ENCODE results near the gene WDR90.

Gene WDR90

DNA sequence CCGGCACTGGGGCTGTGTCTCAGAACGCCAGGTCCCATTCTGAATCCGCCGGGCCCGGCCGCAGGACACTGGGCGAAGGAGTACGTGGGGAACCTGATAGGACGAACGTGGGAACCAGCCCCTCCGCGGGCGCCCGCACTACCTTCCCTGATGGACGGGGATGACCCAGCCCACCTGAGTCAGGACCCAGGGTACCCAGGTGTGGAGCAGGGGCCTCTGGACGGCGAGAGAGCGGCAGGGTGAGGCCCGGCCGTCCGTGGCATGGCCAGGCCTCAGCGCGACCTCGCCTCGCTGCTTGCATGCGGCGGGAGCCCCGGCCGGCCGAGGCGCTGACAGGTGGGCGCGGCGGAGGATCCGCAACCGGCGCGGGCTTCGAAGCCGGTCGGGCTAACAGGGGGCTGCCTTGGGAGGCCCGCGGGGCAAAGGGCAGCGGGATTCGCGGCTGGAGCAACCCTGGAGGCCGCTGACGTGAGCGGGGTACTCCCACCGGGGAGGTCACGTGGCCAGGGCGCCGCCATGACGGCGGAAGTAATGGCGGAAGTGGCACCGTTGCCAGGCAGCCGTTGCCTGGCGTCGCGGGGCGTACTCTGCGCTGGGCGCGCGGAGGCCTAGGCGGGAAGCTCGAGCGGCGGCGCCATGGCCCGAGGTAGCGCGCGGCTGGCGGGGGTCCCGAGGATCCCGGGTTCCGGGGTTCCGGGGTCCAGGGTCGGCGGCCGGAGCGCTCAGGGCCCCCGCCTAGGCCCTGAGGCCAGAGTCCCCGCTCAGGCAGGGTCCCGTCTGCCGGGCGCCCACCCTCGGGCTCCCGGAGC, at the start of gene WDR90:
WDR90 (plus strand) TSS at position 585 of the 809 bp plus-strand sequence; CDS start at position 637, 52 bp downstream.
- H4K20me1 ChIP-seq, result peaks cover 14 to 69% (median 37%) of the 10 kb centered on the region in 11 experiments; a peak in 19 of 22 replicates
- H3K4me3 ChIP-seq, result peak within 1 kb of the TSS; percentile 57 to 95 (median 84)
- peaks cover 46 to 67% (median 56%) of the 10 kb centered on the region in 10 experiments for H3K4me1 ChIP-seq
- peak within 1 kb of the TSS; percentile 79 to 91 (median 86) for H3K27ac ChIP-seq
- peaks cover 0 to 68% (median 41%) of the 10 kb centered on the region in 11 experiments; a peak in 19 of 22 replicates for H3K36me3 ChIP-seq
- H3K4me2 ChIP-seq, result peak within 1 kb of the TSS; percentile 86 to 99 (median 95)
- peak within 1 kb of the TSS; percentile 86 to 95 (median 91) for H3K9ac ChIP-seq
- H3K9me3 ChIP-seq (replicated peaks in 1 of 11), result no peaks in the 10 kb centered on the region
- TF ChIP-seq Cebpa-rat (IDR thresholded peaks at IDR 0.05), result no peak
- no peaks in the 10 kb centered on the region for H3K27me3 ChIP-seq

DNA sequence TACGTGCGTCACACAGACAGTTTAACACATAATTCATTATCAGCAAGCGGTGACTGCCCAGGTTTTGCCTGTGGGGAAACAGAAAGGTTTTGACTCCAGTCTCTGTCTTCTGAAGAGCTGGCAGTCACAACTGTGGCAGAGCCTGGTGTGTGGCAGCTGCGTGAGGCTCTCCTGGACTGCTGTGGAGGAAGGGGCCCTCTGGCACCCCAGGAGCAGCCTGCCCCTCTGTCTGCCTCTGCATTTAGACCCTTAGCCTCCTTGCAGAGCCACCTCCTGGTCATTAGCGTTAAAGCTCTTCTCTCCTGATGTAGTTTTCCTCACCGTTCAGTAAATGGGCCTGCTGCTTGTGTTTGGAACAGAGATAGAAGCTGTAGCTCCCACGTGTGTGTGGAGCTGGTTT, 48.4 kb upstream of the WDR90 start:
- Histone ChIP-seq H3K4me1 (peaks cover 8 to 25% (median 15%) of the 10 kb centered on the region in 10 experiments), H3K27me3 (no peaks in the 10 kb centered on the region)
- TF ChIP-seq Cebpa-rat (IDR thresholded peaks at IDR 0.05), result no peak

DNA sequence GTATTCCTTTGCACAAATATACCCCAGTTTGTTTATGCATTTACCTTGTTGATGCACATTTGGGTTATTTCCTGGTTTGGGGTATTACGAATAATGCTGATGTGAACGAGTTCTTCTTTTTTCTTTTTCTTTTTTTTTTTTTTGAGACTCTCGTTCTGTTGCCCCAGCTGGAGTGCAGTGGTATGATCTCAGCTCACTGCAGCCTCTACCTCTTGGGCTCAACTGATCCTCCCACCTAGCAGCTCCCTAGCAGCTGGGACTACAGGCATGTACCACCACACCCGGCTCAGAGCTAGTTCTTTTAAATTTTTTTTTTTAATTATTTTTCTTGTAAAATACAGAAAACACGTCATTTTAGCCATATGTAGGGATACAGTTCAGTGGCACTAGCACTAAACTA, 45.2 kb upstream of the WDR90 start:
- H3K9me3 ChIP-seq (replicated peaks in 1 of 11), result peaks cover 11 to 48% (median 42%) of the 10 kb centered on the region in 11 experiments
- H3K9ac ChIP-seq, result no peak overlapping the region
- H3K4me3 ChIP-seq, result no peak overlapping the region
- no peak for TF ChIP-seq Cebpa-rat (IDR thresholded peaks at IDR 0.05)
- no peak overlapping the region for H3K4me2 ChIP-seq
- H3K36me3 ChIP-seq, result peaks cover 11 to 61% (median 39%) of the 10 kb centered on the region in 11 experiments; a peak in 21 of 22 replicates
- peaks cover 0 to 20% (median 11%) of the 10 kb centered on the region in 10 experiments; a peak in 16 of 20 replicates for H3K4me1 ChIP-seq
- no peaks in the 10 kb centered on the region for H3K27me3 ChIP-seq
- H3K27ac ChIP-seq, result no peak overlapping the region
- peaks cover 11 to 79% (median 52%) of the 10 kb centered on the region in 11 experiments; a peak in 21 of 22 replicates for H4K20me1 ChIP-seq

More for the DNA sequence above, 48.4 kb upstream of the WDR90 start:
- peaks cover 19 to 71% (median 40%) of the 10 kb centered on the region in 11 experiments; a peak in 21 of 22 replicates for H3K36me3 ChIP-seq
- no peak overlapping the region for H3K4me3 ChIP-seq
- H3K9me3 ChIP-seq (replicated peaks in 1 of 11), result peaks cover 11 to 32% (median 22%) of the 10 kb centered on the region in 11 experiments
- H4K20me1 ChIP-seq, result peaks cover 12 to 72% (median 58%) of the 10 kb centered on the region in 11 experiments; a peak in 20 of 22 replicates
- H3K27ac ChIP-seq, result no peak overlapping the region
- H3K4me2 ChIP-seq, result no peak overlapping the region; a peak in 1 of 22 replicates
- 0 out of 22 replicates have a peak overlapping the region, but pooled peaks of 1 of the 11 experiments have one; percentile 31 for H3K9ac ChIP-seq

DNA sequence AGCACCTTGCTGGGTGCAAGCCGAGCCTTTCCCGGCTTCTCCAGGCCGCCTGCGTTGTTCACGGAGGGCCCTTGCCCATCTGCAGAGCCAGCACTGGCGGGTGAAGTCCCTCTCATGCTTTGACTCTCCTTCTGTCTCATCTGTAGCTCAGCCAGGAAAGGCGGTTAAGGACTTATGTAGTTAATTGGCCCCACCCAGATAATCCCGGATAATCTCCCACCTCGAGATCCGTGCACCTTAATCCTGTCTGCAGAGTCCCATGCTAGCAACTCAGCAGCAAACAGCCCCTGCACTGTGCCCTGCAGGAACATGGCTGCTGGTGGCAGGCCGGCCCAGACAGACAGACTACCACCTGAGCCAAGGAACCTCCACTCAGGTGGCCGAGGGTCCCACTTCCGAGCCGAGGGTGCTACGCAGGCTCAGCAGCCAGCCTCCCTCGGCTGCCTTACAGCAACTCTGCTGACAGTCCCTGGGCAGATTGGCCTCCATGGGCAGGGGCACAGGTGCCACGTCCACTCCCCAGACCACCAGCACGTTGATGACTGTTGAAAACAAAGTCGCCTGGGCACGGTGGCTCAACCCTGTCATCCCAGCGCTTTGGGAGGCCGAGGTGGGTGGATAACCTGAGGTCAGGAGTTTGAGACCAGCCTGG, 42.4 kb upstream of the WDR90 start:
- H3K4me3 ChIP-seq, result 0 out of 20 replicates have a peak overlapping the region, but pooled peaks of 1 of the 10 experiments have one; percentile 7
- H4K20me1 ChIP-seq, result peaks cover 22 to 78% (median 55%) of the 10 kb centered on the region in 11 experiments; a peak in 20 of 22 replicates
- peaks cover 0 to 34% (median 25%) of the 10 kb centered on the region in 10 experiments; a peak in 16 of 20 replicates for H3K4me1 ChIP-seq
- H3K4me2 ChIP-seq, result no peak overlapping the region
- H3K36me3 ChIP-seq, result peaks cover 6 to 47% (median 29%) of the 10 kb centered on the region in 11 experiments; a peak in 21 of 22 replicates
- no peak overlapping the region for H3K27ac ChIP-seq
- no peak for TF ChIP-seq Cebpa-rat (IDR thresholded peaks at IDR 0.05)
- no peaks in the 10 kb centered on the region for H3K27me3 ChIP-seq
- H3K9me3 ChIP-seq (replicated peaks in 1 of 11), result peaks cover 13 to 53% (median 42%) of the 10 kb centered on the region in 11 experiments
- H3K9ac ChIP-seq, result no peak overlapping the region

DNA sequence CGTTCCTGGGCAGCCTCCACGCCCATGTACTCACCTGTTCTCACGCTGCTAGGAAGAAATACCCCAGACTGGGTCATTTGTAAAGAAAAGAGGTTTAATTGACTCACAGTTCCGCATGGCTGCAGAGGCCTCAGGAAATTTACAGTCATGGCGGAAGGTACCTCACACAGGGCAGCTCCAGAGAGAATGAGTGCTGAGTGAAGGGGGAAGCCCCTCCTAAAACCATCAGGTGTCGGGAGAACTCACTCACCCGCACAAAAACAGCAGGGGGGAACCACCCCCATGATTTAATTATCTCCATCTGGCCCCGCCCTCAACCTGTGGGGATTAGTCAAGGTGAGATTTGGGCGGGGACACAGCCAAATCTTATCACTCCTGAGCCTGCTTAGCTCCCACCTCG, 41.1 kb upstream of the WDR90 start:
- TF ChIP-seq Cebpa-rat (IDR thresholded peaks at IDR 0.05), result no peak
- Histone ChIP-seq H3K36me3 (peaks cover 6 to 47% (median 30%) of the 10 kb centered on the region in 11 experiments; a peak in 21 of 22 replicates), H3K4me2 (0 out of 22 replicates have a peak overlapping the region, but pooled peaks of 1 of the 11 experiments have one; percentile 43), H4K20me1 (peaks cover 22 to 66% (median 45%) of the 10 kb centered on the region in 11 experiments; a peak in 20 of 22 replicates), H3K9me3 (replicated peaks in 1 of 11) (peaks cover 13 to 55% (median 43%) of the 10 kb centered on the region in 11 experiments), H3K27ac (no peak overlapping the region), H3K4me1 (peaks cover 0 to 34% (median 25%) of the 10 kb centered on the region in 10 experiments; a peak in 16 of 20 replicates), H3K27me3 (no peaks in the 10 kb centered on the region), H3K4me3 (no peak overlapping the region), H3K9ac (no peak overlapping the region)

DNA sequence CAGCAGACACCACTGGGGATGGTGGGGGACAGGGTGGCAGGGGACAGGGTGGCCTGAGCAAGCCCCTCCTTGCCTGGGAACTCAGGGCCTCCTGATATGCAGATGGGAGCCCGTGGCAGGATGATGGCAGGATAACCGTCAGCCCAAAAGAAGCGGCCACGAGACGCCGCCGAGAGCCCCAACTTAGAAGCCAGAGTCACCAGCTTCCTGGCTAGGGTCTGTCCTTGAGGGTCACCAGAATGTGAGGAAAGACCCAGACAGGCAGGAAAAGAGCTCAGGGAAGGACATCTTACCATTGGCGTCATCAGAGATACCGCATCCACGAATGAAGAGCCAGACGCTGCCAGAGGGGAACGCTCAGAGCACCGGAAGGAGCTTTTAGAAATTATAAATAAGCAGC, 39.8 kb upstream of the WDR90 start:
- Histone ChIP-seq H3K4me1 (peaks cover 0 to 42% (median 32%) of the 10 kb centered on the region in 10 experiments; a peak in 16 of 20 replicates), H4K20me1 (peaks cover 26 to 67% (median 45%) of the 10 kb centered on the region in 11 experiments; a peak in 20 of 22 replicates), H3K9ac (peak overlapping the region in 10 of 11 experiments; percentile 2 to 65 (median 38); a peak in 17 of 22 replicates), H3K27ac (peak overlapping the region in 2 of 11 experiments; percentile 28 to 32; a peak in 1 of 22 replicates), H3K9me3 (replicated peaks in 1 of 11) (peaks cover 13 to 59% (median 48%) of the 10 kb centered on the region in 11 experiments), H3K27me3 (no peaks in the 10 kb centered on the region), H3K36me3 (peaks cover 16 to 46% (median 37%) of the 10 kb centered on the region in 11 experiments; a peak in 21 of 22 replicates), H3K4me3 (no peak overlapping the region), H3K4me2 (peak overlapping the region in 9 of 11 experiments; percentile 43 to 83 (median 70); a peak in 18 of 22 replicates)
- no peak for TF ChIP-seq Cebpa-rat (IDR thresholded peaks at IDR 0.05)

DNA sequence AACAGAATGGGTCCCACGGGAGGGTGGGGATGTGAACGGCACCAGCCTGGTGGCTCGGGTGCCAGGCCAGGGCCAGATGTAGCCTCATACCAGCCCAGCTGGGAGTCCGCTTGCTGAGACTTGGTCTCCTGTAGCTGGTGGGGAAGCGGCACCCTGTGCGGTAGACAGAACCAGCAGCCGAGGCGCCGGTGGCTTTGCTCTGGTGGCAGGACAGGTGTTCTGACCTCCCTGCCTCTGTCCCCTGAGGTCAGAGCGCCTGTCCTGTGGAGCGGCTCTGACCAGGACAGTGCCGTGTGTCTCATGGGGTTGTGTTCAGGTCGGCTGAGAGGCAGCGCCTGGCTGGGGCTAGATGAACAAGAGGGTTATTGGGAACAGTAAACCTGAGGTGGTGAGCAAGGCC, 39.2 kb upstream of the WDR90 start:
- Histone ChIP-seq H3K9ac (peak overlapping the region in 10 of 11 experiments; percentile 2 to 65 (median 38); a peak in 17 of 22 replicates), H3K36me3 (peaks cover 14 to 45% (median 30%) of the 10 kb centered on the region in 11 experiments; a peak in 21 of 22 replicates), H3K27ac (peak overlapping the region in 3 of 11 experiments; percentile 28 to 32 (median 30); a peak in 2 of 22 replicates), H3K4me1 (peaks cover 0 to 49% (median 38%) of the 10 kb centered on the region in 10 experiments; a peak in 16 of 20 replicates), H3K4me3 (no peak overlapping the region), H3K27me3 (no peaks in the 10 kb centered on the region), H4K20me1 (peaks cover 31 to 72% (median 50%) of the 10 kb centered on the region in 11 experiments; a peak in 21 of 22 replicates), H3K4me2 (peak overlapping the region in 9 of 11 experiments; percentile 43 to 83 (median 70); a peak in 20 of 22 replicates), H3K9me3 (replicated peaks in 1 of 11) (peaks cover 8 to 52% (median 41%) of the 10 kb centered on the region in 11 experiments)
- TF ChIP-seq Cebpa-rat (IDR thresholded peaks at IDR 0.05), result no peak
